GM19324 (cell line): ENCODE measurements around the gene IFI44L.

Experiments used
- ATAC-seq: cut with Tn5 transposase; IDR thresholded peaks from one replicate; pipeline ENCODE4 v1.9.1; 2021; ENCODE audit warnings: mild to moderate bottlenecking, moderate library complexity; ENCODE audit not compliant: unreplicated experiment, low FRiP score

The IFI44L gene

DNA sequence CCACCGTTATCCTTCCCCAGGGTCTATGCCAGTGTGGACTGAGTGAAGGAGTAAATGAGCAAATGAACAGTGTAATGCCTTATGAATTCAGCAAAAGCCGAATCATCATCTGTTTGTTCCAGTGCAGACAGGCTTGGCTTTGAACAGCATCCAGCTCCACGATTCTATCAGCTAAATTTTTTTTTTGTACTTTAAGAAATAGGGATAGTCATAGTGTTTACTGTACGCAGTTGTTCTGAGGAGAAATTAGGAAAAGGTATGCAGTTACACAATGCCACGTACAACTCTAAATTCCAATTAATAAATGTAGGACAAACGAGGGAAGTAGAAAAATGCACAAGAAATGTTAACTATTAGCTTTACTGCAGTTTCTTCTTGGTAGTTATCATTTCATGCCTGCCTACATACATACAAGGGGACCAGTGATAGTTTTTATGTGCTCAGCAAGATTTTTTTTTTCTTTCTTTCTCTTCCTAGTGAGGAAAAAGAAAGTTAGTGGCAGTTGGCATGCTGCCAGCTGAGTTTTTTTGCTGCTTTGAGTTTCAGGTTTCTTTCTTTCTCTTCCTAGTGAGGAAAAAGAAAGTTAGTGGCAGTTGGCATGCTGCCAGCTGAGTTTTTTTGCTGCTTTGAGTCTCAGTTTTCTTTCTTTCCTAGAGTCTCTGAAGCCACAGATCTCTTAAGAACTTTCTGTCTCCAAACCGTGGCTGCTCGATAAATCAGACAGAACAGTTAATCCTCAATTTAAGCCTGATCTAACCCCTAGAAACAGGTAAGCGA lies at the start of gene IFI44L:
TSS of gene IFI44L (plus strand) at position 646 of the 777 bp plus-strand sequence. CDS start 7,468 bp downstream, outside the sequence.
- ATAC-seq, result peak; percentile 55

DNA sequence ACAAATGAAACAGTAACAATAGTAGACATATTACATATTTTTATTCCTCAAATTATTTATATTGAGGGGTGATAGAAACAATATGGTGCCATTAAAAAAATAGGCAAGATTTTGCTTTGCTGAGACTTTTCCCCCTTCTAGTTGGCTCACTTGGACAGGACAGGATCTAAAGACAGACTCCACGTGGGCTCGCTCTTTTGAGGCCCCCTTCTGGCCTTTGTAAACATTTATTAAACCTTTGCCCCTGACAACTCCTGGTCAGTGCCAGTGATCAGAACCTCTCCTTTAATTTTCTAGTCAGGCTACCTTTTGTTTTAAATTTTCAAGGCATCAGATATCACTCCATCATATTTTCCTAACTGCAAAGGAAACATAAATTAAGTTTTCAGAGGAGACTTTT lies 49.7 kb upstream of the IFI44L start:
- no peak for ATAC-seq

- no peak for ATAC-seq
Measured at GRCh38 chr1:78577257-78578100, 42.8 kb upstream of the IFI44L start.

GRCh38 chr1:78586572-78586971 lies 33.7 kb upstream of the IFI44L start:
- ATAC-seq, result no peak

GRCh38 chr1:78587211-78587610 lies 33.0 kb upstream of the IFI44L start:
- no peak for ATAC-seq

GRCh38 chr1:78591971-78592370 lies 28.3 kb upstream of the IFI44L start:
- no peak for ATAC-seq

GRCh38 chr1:78599294-78599693 lies 21.0 kb upstream of the IFI44L start:
- ATAC-seq, result no peak

DNA sequence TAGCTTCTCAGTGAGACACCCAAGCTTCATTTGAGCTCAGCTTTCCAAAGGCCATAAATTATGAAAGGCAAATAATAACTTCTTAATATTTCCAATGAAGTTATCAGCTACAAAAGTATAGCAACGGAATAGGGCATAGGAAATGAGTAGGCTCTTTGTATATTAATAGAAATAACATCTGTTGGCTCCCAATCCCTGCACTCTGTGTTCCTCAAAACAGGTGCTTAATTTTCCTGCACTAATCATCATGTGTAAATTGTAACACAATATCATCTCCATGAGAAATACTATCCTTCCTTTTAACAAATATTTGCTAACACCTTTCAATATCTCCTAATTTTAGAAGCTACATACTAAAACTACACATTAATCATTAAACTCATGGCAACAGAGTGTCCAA lies 19.2 kb upstream of the IFI44L start:
- ATAC-seq, result no peak

DNA sequence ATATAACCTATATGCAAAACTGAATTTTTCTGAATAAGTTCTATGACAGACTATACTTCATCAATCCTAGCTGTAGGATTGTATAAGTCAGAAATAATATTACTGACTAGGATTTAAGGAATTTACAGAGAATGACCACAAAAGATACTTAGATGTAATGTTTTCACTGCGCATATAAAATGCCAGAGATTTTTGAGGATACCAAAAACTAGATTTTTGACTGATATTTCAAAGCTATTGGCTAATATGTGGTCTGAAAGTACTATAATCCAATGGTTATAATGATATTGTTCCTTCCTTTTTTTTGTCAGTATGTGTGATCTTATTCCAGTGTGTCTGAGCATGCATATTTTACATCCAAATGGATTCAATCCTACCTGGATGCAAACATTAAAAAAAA lies 17.0 kb upstream of the IFI44L start:
- ATAC-seq, result no peak

DNA sequence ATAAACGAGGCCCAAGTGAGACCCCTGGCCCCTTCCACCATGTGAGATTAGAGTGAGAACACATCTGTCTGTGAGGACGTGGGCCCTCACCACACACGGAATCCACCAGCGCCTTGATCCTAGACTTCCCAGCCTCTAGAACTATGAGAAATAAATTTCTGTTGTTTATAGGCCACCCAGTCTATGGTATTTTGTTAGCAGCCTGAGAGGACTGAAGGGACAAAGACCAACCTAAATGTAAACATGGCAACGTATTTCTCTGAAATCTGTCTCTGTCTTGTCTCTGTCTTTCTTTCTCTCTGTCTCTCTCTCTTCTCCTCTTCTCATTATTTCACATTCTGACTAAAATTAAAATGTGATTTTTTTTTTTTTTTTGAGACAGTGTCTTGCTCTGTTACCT lies 15.6 kb upstream of the IFI44L start:
- no peak for ATAC-seq

GRCh38 chr1:78606274-78606673 lies 14.0 kb upstream of the IFI44L start:
- no peak for ATAC-seq

- ATAC-seq, result no peak
Measured at GRCh38 chr1:78607334-78607927, 12.8 kb upstream of the IFI44L start.

DNA sequence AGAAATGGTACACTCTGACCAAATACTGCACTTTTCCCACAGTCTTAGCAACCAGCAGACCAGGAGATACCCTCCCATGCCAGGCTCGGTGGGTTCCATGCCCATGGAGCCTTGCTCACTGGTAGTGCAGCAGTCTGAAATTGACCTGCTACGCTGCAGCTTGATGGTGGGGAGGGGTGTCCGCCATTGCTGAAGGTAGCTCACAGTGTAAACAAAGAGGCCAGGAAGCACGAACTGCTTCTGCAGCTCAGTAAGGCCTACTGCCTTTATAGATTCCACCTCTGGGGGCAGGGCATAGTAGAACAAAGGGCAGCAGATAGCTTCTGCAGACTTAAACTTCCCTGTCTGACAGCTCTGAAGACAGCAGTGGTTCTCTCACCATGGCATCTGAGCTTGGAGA lies 12.3 kb upstream of the IFI44L start:
- no peak for ATAC-seq

GRCh38 chr1:78617615-78618026 lies 2.6 kb upstream of the IFI44L start:
- ATAC-seq, result peak; percentile 56

DNA sequence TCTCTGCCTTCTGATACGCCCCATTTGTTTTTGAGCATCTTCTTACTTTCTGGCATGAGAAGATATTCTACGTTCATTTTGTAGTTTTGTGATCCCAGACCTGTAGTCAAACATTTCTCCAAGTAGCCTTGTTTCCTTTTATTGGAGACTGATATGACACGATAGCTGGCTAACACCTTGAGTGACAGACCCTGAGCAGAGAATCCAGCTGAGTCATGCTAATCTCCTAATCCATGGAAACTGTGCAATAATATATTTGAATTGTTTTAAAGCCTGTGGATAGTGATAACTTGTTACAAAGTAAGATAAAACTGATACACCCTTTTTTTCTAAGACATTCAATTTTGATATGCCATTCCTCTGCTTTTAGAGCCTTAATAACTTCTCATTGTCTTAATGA lies 1.2 kb upstream of the IFI44L start:
- ATAC-seq, result no peak

- peak; percentile 1 for ATAC-seq
Measured at GRCh38 chr1:78619446-78619802, 824 bp upstream of the IFI44L start.

GRCh38 chr1:78620666-78621065 lies 418 bp downstream of the IFI44L start:
- ATAC-seq, result no peak

- no peak for ATAC-seq
Measured at GRCh38 chr1:78622548-78622947, 2.3 kb downstream of the IFI44L start.

DNA sequence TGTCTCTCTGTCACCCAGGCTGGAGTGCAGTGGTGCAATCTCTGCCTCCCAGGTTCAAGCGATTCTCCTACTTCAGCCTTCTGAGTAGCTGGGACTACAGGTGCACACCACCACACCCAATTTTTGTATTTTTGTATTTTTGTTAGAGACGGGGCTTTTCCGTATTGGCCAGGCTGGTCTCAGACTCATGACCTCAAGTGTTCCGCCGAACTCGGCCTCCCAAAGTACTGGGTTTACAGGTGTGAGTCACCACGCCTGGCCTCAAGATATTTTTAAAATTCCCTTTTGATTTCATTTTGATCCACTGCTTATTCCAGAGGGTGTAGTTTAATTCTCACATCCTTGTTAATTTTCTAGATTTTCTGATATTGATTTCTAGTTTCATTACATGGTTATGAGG lies 3.8 kb downstream of the IFI44L start:
- ATAC-seq, result no peak

DNA sequence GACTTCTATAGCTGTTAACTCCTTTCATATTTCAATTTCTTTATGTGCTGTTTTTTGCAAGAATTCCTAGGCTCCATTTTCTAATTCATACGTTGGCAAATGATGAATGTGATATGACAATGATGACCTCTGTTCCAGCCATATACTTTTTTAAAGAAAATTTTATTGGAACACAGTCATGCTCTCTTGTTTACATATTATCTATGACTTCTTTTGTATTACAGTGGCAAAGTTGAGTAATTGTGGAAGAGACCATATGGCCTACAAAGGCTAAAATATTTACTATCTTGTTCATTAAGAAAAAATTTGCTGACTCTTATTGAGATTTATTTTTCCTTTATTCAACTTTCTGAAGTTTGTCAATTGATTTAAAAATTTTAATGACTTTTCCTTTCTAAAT lies 7.1 kb downstream of the IFI44L start:
- no peak for ATAC-seq

DNA sequence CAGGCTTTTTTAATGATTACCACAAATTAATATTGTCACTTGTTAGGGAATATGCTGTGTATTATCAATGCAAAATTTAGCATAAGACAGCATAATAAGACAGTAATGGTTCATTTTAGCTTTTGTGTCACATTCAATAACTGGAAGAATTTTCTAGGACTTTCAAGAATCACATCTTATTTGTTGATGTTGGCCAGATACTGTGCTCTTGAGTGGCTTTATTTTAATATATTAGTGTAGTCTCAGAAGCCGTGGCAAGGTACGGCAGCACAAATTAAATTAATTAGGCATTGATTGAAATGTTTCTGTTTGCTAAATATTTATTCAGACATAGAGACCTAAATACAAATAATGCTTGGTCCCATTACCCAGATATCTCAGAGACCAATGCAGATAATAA lies 10.4 kb downstream of the IFI44L start:
- no peak for ATAC-seq
